Measurements from ENCODE around the gene CISH. TPM values are rescaled to one million over a fixed set of nuclear protein-coding genes. Genes with fewer than 3 reads are reported as not detected.

CISH gene
- total RNA-seq, 1 experiment from 2014 or later, result 1.7 TPM

GRCh38 chr3:50617911-50618481 is 6.4 kb upstream of the CISH start:
- Histone ChIP-seq H4K5ac (ENCODE audit: insufficient read length, low read depth, low read length) (no peak overlapping the region), H2BK20ac (ENCODE audit: low read depth, low read length, poor library complexity, severe bottlenecking) (no peak overlapping the region), H4K91ac (ENCODE audit: insufficient read length, low read depth, low read length) (no peak overlapping the region), H2BK5ac (ENCODE audit: insufficient read length, low read length) (no peak overlapping the region), H2BK15ac (ENCODE audit: low read depth, low read length) (no peak overlapping the region), H4K20me1 (ENCODE audit: control insufficient read depth, insufficient read depth, insufficient read length) (no peaks in the 10 kb centered on the region), H3K23me2 (ENCODE audit: insufficient read length, low read depth, low read length, poor library complexity, severe bottlenecking) (peaks cover 17% of the 10 kb centered on the region), H3K56ac (ENCODE audit: insufficient read length, low read depth, low read length) (no peak overlapping the region), H3K79me2 (ENCODE audit: insufficient read depth, low read length) (no peaks in the 10 kb centered on the region), H2AK5ac (ENCODE audit: insufficient read length, low read length) (no peak overlapping the region), H2AFZ (ENCODE audit: low read length) (no peak overlapping the region), H3K27ac (ENCODE audit: insufficient read length, low read depth, low read length) (no peak overlapping the region), H3K18ac (ENCODE audit: insufficient read length, low read depth, low read length) (no peak overlapping the region), H3K27me3 (ENCODE audit: insufficient read depth, low read length) (no peaks in the 10 kb centered on the region; the same call in 1 of the 2 replicates), H3K4ac (ENCODE audit: low read depth, low read length) (no peak overlapping the region), H3K9me3 (ENCODE audit: control insufficient read depth, low read depth, low read length) (no peaks in the 10 kb centered on the region), H3K9ac (ENCODE audit: extremely low read depth, insufficient read length, low read length) (peak overlapping the region; percentile 42), H4K8ac (replicated peaks; ENCODE audit: insufficient read length, low read depth, low read length) (no peak overlapping the region), H3K14ac (ENCODE audit: insufficient read depth, low read length) (peak overlapping the region; percentile 38; the same call in 1 of the 2 replicates), H2BK12ac (ENCODE audit: insufficient read length, low read depth, low read length) (no peak overlapping the region), H3K23ac (ENCODE audit: insufficient read length, low read depth, low read length) (no peak overlapping the region), H3K79me1 (ENCODE audit: insufficient read depth, low read depth, low read length, poor library complexity, severe bottlenecking) (no peaks in the 10 kb centered on the region), H3T11ph (ENCODE audit: low read length) (no peak overlapping the region), H3K4me2 (ENCODE audit: insufficient read depth, insufficient read length, low read length) (peak overlapping the region; percentile 90), H2BK120ac (ENCODE audit: low read depth, low read length, poor library complexity, severe bottlenecking) (no peak overlapping the region), H3K4me1 (ENCODE audit: insufficient read depth, low read length) (0 out of 2 replicates have a peak, but pooled peaks cover 3% of the 10 kb centered on the region)
- TF ChIP-seq, protein P1, sequence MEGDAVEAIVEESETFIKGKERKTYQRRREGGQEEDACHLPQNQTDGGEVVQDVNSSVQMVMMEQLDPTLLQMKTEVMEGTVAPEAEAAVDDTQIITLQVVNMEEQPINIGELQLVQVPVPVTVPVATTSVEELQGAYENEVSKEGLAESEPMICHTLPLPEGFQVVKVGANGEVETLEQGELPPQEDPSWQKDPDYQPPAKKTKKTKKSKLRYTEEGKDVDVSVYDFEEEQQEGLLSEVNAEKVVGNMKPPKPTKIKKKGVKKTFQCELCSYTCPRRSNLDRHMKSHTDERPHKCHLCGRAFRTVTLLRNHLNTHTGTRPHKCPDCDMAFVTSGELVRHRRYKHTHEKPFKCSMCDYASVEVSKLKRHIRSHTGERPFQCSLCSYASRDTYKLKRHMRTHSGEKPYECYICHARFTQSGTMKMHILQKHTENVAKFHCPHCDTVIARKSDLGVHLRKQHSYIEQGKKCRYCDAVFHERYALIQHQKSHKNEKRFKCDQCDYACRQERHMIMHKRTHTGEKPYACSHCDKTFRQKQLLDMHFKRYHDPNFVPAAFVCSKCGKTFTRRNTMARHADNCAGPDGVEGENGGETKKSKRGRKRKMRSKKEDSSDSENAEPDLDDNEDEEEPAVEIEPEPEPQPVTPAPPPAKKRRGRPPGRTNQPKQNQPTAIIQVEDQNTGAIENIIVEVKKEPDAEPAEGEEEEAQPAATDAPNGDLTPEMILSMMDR (conservative IDR thresholded peaks at IDR 0.05), result no peak
- Mint-ChIP-seq H3K4me1 (peaks cover 16 to 20% of the 10 kb centered on the region in 2 experiments), H3K27me3 (ENCODE audit: low read depth) (peaks cover 19% of the 10 kb centered on the region), H3K9me3 (no peaks in the 10 kb centered on the region), H3K36me3 (ENCODE audit: insufficient read depth in 1 of 3, low read depth in 3 of 3) (peaks cover 0 to 18% (median 12%) of the 10 kb centered on the region in 3 experiments; a peak in 4 of 7 replicates), H3K4me3 (peak overlapping the region; percentile 81 to 88), H3K27ac (no peak overlapping the region)
- no peak for DNase-seq
- WGBS (ENCODE audit: extremely low coverage, insufficient read length, low lambda C conversion rate), result no CpG with 5 or more reads among the region's 6 CpGs

All from H9 (cell line).